GM18511 (cell line): ENCODE measurements around the gene RIN3.

Experiments used
- ATAC-seq: cut with Tn5 transposase; IDR thresholded peaks from one replicate; pipeline ENCODE4 v1.9.1; 2021; ENCODE audit warnings: mild to moderate bottlenecking, moderate library complexity; ENCODE audit not compliant: unreplicated experiment

RIN3 gene

DNA sequence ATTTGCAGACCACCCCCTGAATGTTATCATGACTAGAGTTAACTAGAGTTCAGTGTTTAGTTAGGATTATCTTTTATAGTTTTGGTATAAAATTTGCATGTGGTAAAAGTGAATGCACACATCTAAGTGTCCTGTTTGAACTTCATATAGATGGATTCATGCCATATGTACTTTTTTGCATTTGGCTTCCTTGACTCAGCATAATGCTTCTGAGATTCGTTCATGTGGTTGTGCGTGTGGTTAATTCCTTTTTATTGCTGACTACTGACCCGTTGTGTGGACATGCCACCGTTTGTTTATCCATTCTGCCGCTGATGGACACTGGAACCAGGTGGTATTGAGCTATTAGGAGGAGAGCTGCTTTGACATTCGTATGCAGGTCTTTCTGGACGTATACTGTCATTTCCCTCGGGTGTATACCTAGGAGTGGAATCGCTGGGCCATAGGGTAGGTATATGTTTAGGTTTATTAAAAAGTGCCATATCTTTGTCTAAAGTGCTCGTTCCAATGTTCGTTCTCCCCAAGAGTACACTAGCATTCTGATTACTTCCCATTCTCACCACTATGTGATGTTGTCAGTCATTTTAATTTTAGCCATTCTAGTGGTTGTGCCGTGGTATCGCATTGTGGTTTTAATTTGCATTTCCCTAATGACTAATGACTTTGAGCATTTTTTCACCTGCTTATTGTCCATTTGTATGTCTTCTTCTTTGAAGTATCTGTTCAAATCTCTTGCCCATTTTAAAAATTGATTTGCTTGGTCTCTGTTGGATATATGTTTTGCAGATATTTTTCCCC lies 37.7 kb downstream of the RIN3 start:
- peak; percentile 80 for ATAC-seq

DNA sequence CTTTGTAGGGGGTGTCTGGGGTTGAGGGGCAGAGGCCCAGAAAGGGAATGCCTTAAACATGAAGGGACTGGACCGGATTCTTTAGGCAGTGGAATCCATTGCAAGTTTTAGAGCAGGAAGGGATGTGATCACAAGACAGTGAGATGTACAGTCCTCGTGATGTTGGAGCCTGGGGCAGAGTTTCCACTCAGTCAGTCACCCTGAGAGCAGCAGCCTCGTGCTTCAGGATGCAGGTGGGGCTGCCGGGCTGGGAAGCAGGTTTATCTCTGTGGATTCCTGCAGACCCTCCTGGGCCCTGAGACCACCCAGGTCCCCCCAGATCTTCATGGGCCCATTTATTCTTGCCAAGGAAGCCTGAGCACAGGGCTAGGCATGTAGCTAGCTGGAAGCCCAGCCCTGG lies 38.5 kb downstream of the RIN3 start:
- no peak for ATAC-seq

DNA sequence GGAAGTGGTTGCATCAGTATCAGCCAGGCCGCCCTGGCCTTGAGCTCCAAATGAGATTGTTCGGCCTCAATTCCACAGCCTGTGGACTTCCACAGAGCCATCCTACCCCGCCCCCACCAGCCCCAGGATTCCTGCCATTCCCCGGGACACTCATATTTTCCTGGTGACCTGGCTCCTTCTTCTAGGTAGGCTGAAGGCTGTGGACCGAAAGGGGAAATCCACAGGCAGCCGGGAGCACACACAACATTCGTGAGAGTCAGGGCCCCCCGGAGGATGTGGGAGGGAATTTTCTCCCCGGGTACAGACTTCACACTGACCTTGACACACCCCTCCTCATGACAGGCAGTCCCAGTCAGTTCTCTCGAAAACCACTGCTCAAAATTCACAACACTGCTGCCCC lies 39.9 kb downstream of the RIN3 start:
- no peak for ATAC-seq

DNA sequence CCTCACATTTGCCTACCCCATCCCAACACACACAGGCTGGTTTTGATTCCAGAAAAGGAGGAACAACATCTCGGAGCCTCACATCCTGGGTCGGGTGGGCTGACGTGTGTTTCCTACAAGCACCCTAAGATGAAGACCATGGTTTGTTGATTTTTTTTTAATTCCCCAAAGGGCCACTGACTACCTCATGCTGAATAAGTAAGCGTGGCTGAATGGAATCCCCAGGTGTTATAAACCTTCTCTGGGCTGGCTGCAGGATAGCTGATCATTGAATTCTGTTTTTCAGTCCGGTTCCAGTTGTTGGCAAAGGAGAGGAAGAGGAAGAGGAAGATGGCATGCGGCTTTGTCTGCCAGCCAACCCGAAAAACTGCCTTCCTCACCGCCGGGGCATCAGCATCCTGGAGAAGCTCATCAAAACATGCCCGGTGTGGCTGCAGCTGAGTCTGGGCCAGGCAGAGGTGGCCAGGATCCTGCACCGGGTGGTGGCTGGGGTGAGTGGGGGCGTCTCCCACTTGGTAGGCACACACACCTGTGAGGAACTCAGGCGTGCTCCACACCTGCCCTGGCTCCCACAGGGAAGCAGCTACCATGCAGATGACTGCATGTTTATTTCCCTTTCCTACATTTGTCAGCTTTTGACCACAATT lies 42.0 kb downstream of the RIN3 start:
- no peak for ATAC-seq

DNA sequence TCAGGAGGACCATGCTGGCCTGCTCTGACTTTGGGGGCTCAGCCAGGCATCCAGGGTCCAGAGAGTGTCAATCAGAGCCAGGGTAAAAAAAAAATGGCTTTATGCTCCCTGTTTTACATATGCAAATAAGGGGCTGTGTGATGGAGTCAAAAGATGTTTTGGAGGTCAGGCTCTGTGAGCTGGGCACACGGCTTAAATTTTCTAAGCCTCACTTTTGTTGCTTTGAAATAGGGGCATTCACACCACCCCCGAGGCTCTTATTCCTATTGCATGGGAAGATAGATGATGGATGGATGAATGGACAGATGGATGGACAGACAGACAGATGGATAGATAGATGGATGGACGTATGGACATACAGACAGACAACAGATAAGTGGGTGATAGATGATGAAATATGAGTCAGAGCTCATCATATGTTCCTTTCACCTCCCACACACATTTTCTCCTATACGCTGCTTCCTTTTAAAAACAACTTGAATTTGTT lies 42.7 kb downstream of the RIN3 start:
- no peak for ATAC-seq

GRCh38 chr14:92556863-92557543 lies 43.4 kb downstream of the RIN3 start:
- no peak for ATAC-seq

DNA sequence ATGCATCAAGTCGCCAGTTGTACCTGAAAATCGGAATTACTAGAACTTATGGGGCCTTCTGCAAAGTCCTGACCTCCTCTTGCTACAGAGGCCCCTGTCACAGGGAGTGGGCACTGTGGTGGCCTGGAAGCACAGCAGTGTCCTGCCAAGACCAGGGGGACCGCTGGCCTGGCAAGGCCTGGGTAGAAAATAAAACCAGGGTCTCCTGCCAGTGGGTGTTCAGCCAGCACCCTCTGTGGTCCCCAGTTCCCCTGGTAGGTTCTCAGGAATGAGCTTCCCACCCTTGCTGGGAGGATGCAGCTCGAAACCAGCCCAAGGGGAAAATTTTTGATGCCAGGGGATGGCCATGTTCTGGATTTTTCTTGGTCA lies 43.9 kb downstream of the RIN3 start:
- ATAC-seq = no peak

DNA sequence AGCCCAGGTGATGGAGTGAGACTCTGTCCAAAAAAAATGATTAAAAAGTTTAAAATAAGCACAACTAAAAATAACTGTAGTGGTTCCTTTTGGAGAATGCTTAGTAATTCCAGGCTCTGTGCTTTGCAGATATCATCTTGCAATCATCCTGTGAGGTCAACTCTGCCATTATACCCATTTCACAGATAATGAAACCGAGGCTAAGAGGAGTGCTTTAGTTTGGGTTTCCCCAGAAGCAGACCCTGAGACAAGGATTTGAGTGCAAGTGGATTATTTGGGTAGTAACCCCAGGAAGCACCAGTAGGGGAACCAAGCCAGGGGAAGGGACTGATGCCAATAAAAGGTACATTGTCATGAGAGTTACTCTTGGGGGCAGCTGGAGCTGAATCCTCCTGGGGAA lies 44.7 kb downstream of the RIN3 start:
- no peak for ATAC-seq

DNA sequence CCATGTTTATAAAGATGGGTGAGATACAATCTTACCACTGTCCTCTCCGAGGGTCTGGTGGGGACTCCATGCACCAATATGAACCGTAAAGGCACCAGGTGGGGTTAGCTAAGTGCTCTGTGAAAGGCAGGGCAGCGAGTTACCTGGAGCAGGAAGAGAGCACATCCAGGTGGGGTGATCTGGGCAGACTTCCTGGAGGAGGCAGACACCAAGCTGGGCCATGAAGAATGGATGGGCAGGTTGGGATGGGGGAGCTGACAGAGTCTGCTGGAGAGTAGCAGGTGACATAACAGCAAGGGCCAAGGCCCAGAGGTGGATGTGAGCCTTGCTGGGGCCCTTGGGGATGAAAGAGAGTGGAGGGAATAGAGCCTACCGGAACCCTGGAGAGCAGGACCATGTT lies 45.9 kb downstream of the RIN3 start:
- no peak for ATAC-seq

GRCh38 chr14:92560106-92560865 lies 46.7 kb downstream of the RIN3 start:
- ATAC-seq = no peak

DNA sequence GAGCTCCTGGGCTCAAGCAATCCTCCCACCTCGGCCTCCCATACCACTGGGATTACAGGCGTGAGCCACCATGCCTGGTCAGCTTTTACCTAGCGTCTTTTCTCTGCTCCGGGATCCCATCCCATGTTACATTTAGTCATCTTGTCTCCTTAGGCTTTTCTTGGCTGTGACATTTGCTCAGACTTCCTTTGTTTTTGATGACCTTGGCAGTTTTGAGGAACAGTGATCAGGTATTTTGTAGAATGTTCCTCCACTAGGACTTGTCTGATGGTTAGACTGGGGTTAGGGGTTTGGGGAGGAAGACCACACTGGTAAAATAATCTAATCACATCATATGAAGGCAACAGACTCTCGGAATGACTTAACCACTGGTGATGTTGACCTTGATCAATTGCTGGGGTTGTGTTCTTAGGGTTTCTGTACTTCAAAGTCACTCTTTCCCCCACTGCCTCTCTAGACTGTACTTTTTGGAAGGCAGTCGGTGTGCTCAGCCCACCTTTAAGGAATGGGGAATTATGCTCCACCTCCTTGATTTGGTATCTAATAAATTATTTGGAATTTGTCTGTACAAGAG lies 48.4 kb downstream of the RIN3 start:
- ATAC-seq = no peak

GRCh38 chr14:92563359-92563758 lies 49.8 kb downstream of the RIN3 start:
- ATAC-seq = peak; percentile 94

DNA sequence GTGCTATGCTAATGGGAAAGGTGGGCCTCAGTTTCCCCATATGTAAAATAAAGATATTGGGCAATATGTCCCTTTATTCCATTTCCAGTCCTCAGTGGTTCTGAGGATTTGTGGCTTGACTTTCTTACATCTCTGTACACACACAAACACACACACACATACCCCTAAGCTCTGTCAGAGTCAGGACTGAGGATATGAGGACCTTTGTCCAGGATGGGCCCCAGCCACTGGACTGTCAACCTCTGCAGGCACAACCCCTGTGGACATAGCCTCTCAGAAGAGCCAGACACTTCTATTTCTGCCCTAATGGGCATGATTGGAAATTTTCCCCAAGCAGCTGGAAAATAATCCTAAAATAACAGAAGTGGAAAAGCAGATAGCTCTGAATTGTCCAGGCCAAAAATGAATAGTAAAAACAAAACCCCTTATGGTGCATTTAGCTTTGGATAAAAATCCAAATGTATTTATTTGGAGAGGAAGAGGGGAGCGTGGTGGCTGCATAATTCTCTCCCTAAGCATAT lies 50.2 kb downstream of the RIN3 start:
- no peak for ATAC-seq

DNA sequence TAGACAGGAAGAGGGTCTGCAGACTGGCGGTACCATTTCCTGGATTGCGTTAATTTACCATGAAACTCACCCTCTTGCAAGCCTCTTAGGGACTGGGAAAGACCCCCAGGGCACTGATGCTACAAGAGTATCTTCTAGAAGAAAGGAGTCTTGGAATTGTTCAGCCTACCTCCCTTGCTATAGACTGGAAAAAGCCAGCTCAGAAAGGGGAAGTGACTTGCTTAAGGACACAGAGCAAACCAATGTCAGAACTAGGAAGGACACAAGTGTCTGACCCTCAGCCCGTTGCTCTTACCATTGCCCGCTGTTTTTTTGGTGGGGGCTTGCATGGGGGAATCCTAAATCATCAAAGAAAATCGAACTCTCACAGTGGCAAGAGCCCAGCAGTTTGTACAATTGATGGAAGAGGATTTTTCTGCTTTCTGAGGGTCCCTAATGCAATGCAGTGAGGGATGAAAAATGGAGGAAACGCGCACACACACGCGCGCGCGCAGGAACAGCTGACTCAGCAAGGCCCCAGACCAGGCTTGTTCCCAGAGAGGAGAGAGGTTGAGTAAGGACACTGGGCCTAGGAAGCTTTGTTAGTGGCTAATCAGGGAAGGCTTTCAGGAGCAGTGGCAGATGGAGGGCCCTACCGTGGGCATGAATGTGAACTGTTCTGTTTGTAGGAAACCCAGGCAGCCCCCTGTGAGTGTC lies 50.9 kb downstream of the RIN3 start:
- ATAC-seq = no peak

DNA sequence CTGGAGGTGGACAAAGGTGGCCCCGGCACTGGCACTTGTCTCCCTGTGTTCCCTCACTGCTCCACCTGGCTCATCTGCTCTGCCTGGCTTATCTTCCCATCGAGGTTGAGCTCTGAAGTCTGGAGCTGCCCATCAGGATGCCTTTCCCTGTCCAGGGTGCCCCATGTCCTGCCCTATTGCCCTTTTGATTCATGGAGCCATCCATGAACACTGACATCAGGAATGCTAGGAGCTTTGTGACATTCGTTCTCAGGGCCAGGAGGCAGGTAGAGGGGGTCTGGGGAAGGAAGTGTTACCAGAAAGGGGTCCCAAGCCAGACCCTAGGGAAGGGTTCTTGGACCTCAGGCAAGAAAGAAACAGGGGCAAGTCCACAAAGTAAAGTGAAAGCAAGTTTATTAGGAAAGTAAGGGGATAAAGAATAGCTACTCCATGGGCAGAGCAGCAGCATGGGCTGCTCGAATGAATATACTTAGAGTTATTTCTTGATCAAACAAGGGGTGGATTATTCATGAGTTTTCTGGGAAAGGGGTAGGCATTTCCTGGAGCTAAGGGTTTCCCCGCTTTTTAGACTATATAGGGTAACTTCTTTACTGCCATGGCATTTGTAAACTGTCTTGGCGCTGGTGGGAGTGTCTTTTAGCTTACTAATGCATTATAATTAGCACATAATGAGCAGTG lies 51.6 kb downstream of the RIN3 start:
- ATAC-seq = no peak

DNA sequence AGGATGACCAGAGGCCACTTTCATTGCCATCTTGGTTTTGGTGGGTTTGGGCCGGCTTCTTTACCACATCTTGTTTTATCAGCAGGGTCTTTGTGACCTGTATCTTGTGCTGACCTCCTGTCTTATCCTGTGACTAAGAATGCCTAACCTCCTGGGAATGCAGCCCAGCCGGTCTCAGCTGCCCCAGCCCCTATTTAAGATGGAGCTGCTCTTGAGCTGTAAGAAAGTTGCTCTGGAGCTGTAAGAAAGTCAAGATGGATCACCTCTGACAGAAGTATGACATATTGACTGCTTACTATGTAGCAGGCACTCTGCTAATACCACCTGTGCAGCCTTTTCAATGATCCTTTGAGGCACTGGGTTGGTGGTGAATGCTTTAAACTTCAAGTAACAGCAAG lies 52.1 kb downstream of the RIN3 start:
- no peak for ATAC-seq

DNA sequence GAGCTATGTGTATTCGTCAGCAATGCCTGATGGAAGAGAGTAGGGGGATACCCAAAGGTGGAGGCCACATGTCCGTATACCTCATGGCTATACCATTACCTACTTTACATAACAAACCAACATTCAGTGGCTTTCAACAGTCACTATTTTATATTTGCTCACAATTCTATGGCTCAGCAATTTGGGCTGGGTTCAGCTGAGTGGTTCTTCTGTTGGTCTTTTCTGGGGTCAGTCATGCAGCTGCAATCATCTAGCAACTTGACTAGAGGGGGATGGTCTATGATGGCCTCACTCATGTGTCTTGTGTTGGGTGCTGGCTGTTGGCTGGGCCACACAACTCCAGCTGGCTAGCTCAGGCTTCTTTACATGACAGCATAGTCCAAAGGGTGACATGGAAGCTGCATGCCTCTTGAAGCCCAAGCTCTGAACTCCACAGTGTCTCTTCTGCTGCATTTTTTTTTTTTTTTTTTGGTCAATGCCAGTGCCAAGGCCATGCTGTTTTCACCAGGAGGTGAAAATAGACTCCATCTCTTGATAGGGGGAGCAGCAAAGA lies 53.7 kb downstream of the RIN3 start:
- ATAC-seq = no peak

- ATAC-seq = peak; percentile 82
These were observed 55.3 kb downstream of the RIN3 start for GRCh38 chr14:92568621-92569479.
